Common myeloid progenitor, CD34-positive (primary cell): ENCODE measurements around the gene CLPSL1.

Experiments used
- CTCF ChIA-PET: fragments of 350-600 bp; sonication (Branson Sonifier 250); formaldehyde crosslinking; loops from one replicate; lab custom pipeline; 2021; ENCODE audit warnings: antibody characterized with exemption; lab: Charles Lee
- POLR2A ChIA-PET: fragments of 350-600 bp; sonication (Branson Sonifier 250); formaldehyde crosslinking; loops from one replicate; lab custom pipeline; 2021; ENCODE audit warnings: antibody characterized with exemption; lab: Charles Lee
- DNase-seq, 3 donors: peaks; one replicate each; pipeline versions ENCODE4 v3.0.0 to v3.0.0-alpha.2; 2013
- H3K27ac ChIP-seq, 2 experiments: 1 replicate in 1 of 2; 2 replicates in 1 of 2; pipeline ENCODE4 v1.7.0; 2013; ENCODE audit warnings: inconsistent platforms in 2 of 2, low read length in 2 of 2, mild to moderate bottlenecking in 2 of 2, low read depth in 1 of 2, moderate library complexity in 1 of 2; ENCODE audit not compliant: severe bottlenecking in 2 of 2, insufficient read depth in 1 of 2, poor library complexity in 1 of 2
- H3K27me3 ChIP-seq, 5 experiments: replicated peaks in 2 of 5; 1 replicate in 3 of 5; 2 replicates in 2 of 5; pipeline versions ENCODE4 v1.6.1 to v1.7.0; 2013; ENCODE audit warnings: low read length in 4 of 5, mild to moderate bottlenecking in 2 of 5, moderate library complexity in 2 of 5, inconsistent platforms in 1 of 5; ENCODE audit not compliant: insufficient read depth in 5 of 5, control insufficient read depth in 4 of 5
- H3K36me3 ChIP-seq, 4 experiments: 1 replicate in 2 of 4; 2 replicates in 2 of 4; pipeline versions ENCODE4 v1.6.1 to v1.7.0; 2013; ENCODE audit warnings: low read length in 3 of 4, control low read depth in 1 of 4, mild to moderate bottlenecking in 1 of 4; ENCODE audit not compliant: control insufficient read depth in 4 of 4, insufficient read depth in 4 of 4
- H3K4me1 ChIP-seq, 4 experiments: 1 replicate in 3 of 4; 2 replicates in 1 of 4; pipeline versions ENCODE4 v1.6.1 to v1.7.1; 2013; ENCODE audit warnings: low read length in 3 of 4, mild to moderate bottlenecking in 3 of 4, control low read depth in 1 of 4, inconsistent platforms in 1 of 4, moderate library complexity in 1 of 4; ENCODE audit not compliant: control insufficient read depth in 4 of 4, insufficient read depth in 4 of 4; ENCODE audit errors: control extremely low read depth in 1 of 4
- H3K4me3 ChIP-seq, 7 experiments: 1 replicate in 4 of 7; 2 replicates in 3 of 7; pipeline versions ENCODE4 v1.5.1 to v1.7.0; 2013; ENCODE audit warnings: mild to moderate bottlenecking in 7 of 7, low read length in 6 of 7, moderate library complexity in 6 of 7, inconsistent platforms in 2 of 7, low read depth in 2 of 7, control low read depth in 1 of 7; ENCODE audit not compliant: insufficient read depth in 4 of 7, control insufficient read depth in 1 of 7; ENCODE audit errors: extremely low read depth in 1 of 7
- H3K9me3 ChIP-seq, 5 experiments: 1 replicate in 4 of 5; 2 replicates in 1 of 5; pipeline versions ENCODE4 v1.6.1 to v1.7.1; 2013; ENCODE audit warnings: low read length in 4 of 5, mild to moderate bottlenecking in 2 of 5, inconsistent platforms in 1 of 5, low read depth in 1 of 5, moderate library complexity in 1 of 5; ENCODE audit not compliant: control insufficient read depth in 4 of 5, insufficient read depth in 2 of 5; ENCODE audit errors: control extremely low read depth in 1 of 5
- WGBS: methylation state at CpG from one replicate; pipeline ENCODE4 v1.1.5; 2013; ENCODE audit not compliant: insufficient coverage; 5-methylcytosine and 5-hydroxymethylcytosine counted together

The CLPSL1 gene

DNA sequence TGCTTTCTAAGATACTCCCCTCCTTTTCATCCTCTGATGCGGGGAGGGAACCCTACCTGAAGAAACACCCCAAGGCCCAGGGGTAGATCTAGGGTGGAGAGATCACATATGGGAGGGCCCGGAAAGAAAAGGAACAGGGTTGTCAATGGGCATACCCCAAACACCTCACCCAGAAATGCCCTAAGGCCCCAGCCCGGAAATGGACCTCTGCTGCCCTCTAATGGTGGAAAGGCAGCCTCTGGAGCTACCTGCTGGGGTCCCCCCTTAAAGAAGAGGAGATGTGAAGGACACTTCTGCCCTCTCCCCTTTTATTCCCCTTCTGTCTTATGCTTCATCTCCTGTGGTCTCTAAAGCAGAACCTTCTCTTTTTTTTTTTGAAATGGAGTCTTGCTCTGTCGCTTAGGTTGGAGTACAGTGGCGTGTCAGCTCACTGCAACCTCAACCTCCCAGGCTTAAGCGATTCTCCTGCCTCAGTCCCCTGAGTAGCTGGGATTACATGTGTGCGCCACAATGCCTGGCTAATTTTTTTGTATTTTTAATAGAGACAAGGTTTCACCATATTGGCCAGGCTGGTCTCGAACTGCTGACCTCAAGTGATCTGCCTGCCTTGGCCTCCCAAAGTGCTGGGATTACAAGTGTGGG lies 44.4 kb upstream of the CLPSL1 start:
- DNase-seq: peak; percentile 72 to 83 (median 76)
- Histone ChIP-seq H3K9me3 (no peaks in the 10 kb centered on the region), H3K27ac (no peak overlapping the region), H3K27me3 (no peaks in the 10 kb centered on the region), H3K4me3 (no peak overlapping the region), H3K36me3 (no peaks in the 10 kb centered on the region), H3K4me1 (peaks cover 10 to 51% (median 32%) of the 10 kb centered on the region in 4 experiments)
- ChIA-PET CTCF (interaction anchor here (0.6 to 7.5 kb wide), 35 partner anchors 10 to 440 kb away, joined by 3 to 102 read pairs (median 4); no protein-coding TSS in a partner anchor), POLR2A (interaction anchor here (0.6 to 1.4 kb wide), 2 partner anchors 17 to 152 kb away, joined by 3 to 5 read pairs; no protein-coding TSS in a partner anchor)
- 67% methylated on average over 6 of the region's 8 CpGs for WGBS

DNA sequence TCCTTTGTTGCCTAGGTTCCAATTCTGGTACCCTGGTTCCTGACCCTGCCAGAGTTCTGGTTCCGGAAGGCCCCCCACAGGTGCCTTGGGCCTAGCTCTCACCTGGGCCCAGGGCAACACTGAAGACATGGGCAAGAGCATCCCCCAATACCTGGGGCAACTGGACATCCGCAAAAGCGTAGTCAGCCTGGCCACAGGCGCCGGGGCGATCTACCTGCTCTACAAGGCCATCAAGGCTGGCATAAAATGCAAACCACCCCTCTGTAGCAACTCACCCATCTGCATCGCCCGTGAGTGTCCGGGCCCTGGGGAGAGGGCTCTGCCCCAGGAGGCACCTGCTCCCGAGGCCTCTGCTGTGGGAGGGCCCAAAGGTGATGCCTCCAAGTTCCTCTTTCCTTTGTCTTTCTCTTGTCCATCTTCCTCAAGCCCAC lies 43.8 kb upstream of the CLPSL1 start, which contains the start of gene ARMC12:
ARMC12 (plus strand) TSS at position 51 of the 431 bp plus-strand sequence; CDS start at position 128, 77 bp downstream.
- WGBS: 94% methylated on average over 9 of the region's 10 CpGs
- ChIA-PET POLR2A (interaction anchor here (0.5 to 1.4 kb wide), 3 partner anchors 18 to 208 kb away, joined by 3 to 5 read pairs (median 3); no protein-coding TSS in a partner anchor), CTCF (interaction anchor here (0.6 to 7.5 kb wide), 39 partner anchors 9 to 441 kb away, joined by 3 to 102 read pairs (median 5); no protein-coding TSS in a partner anchor)
- Histone ChIP-seq H3K4me3 (no peak within 1 kb of the TSS), H3K27me3 (no peaks in the 10 kb centered on the region), H3K27ac (no peak within 1 kb of the TSS), H3K36me3 (no peaks in the 10 kb centered on the region), H3K4me1 (peaks cover 10 to 48% (median 32%) of the 10 kb centered on the region in 4 experiments), H3K9me3 (no peaks in the 10 kb centered on the region)
- DNase-seq: no peak

DNA sequence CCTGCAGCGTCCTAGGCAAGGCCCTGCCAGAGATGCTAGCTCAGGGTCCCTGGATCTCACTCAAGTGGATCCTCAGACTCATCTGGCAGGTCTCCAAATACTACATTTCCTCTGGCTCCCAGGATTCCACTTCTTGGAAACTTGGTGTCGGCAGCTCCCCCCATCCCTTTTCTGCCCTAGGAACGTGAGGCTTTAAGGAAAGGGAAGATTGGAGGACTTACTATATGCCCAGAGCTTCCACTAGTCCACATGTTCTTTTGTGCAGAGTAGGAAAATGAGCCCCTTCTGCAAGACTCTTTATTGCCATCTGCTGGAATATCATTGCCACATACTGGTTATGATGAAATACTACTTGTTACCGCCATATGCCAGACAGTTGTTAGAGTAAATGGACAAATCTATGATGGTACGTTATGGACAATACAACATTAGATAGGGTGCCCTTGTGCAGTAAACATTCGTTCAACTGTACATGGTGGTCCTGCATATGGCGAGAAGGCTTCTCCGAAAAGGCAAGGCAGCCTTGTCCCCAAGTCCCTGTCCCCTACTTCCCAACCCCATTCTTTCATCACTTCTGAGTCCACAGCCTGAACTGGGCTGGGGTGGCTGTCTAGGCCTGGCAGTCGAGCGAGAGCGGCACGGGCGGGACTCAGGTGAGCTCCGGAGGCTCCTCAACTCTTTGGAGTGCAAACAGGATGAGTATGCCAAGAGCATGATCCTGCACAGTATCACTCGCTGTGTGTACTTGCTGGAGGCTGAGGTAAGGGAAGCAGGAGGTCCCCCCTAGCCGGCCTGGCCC lies 43.2 kb upstream of the CLPSL1 start:
- no peak overlapping the region for H3K27ac ChIP-seq
- H3K27me3 ChIP-seq: no peaks in the 10 kb centered on the region
- ChIA-PET POLR2A (interaction anchor here (0.5 to 1.4 kb wide), 2 partner anchors 153 to 209 kb away, joined by 3 to 5 read pairs; no protein-coding TSS in a partner anchor), CTCF (interaction anchor here (0.6 to 7.5 kb wide), 34 partner anchors 12 to 442 kb away, joined by 3 to 102 read pairs (median 5); no protein-coding TSS in a partner anchor)
- H3K4me1 ChIP-seq: peaks cover 6 to 42% (median 26%) of the 10 kb centered on the region in 4 experiments
- H3K36me3 ChIP-seq: no peaks in the 10 kb centered on the region
- no peaks in the 10 kb centered on the region for H3K9me3 ChIP-seq
- no peak overlapping the region for H3K4me3 ChIP-seq
- peak; percentile 77 to 89 (median 88) for DNase-seq
- WGBS: 63% methylated on average over 8 of the region's 16 CpGs

DNA sequence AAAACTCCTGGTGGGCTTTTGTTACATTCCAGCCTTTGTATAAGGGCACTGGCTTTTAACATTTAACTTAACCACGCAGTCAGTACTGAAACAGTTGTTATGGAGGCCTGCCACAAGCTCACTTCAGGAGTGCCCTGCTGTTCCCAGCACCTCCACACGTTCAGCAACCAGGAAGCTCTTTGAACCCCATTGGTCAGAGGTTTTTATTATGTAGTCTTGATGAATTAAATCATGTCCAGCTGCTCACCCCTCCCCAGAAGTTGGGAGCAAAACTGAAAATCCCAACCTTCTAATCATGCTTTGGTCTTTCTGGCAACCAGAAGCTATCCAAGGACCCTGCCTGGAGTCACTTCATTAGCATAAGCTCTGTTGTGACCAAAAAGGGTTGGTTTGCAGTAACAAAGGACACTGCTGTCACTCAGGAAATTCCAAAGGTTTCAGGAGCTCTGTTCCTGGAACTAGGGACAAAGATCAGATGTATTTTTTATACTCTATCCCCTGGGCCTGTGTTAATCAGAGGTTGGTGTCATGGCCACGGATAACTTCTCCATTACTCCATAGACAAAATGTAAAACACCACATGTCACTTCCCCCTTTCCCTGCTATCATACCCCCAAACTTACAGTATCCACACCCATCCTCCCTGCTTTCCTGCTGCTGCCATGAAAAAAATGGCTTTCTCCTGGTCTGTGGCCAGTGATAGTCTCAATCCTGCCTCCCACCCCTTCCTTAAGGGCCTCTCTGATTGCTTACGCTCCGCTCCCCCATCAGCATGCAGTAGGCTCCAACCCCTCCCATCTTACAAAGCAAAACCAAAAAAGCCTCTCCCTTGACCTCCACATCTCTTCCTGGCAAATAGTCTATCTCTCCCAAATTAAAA lies 40.9 kb upstream of the CLPSL1 start:
- no peak for DNase-seq
- H3K27ac ChIP-seq: no peak overlapping the region
- POLR2A ChIA-PET: interaction anchor here (0.7 kb wide), 1 partner anchor 265 kb away, joined by 3 read pairs; no protein-coding TSS in a partner anchor
- 96% methylated on average over 2 of the region's 5 CpGs for WGBS
- CTCF ChIA-PET: interaction anchor here (0.7 to 7.5 kb wide), 10 partner anchors 17 to 450 kb away, joined by 3 to 102 read pairs (median 4); no protein-coding TSS in a partner anchor
- no peaks in the 10 kb centered on the region for H3K9me3 ChIP-seq
- no peaks in the 10 kb centered on the region for H3K36me3 ChIP-seq
- peaks cover 2 to 24% (median 12%) of the 10 kb centered on the region in 4 experiments for H3K4me1 ChIP-seq
- H3K4me3 ChIP-seq: no peak overlapping the region
- no peaks in the 10 kb centered on the region for H3K27me3 ChIP-seq

DNA sequence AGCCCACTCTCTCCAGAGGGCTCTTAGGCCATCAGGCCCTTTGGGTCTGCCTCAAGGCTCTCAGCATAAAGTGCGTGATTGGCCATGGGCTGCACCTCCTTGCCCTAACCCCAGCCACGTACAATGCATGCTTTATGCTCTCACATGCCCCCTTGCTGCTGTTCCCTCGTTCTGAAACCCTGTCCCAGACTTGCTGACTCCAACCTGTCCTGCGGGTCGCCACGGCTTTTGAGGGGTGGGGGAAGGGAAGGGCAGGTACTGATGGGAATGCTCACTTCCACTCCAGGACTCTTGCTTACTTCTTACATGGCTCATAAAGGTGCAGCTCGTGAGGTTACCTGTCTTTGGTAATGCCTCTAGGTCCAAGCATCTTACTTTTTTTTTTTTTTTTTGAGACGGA lies 38.0 kb upstream of the CLPSL1 start:
- no peak overlapping the region for H3K4me3 ChIP-seq
- no peak overlapping the region for H3K27ac ChIP-seq
- H3K9me3 ChIP-seq: peaks cover 0 to 4% (median under 1%) of the 10 kb centered on the region in 5 experiments
- no peak for DNase-seq
- 96% methylated on average over 4 of the region's 8 CpGs for WGBS
- H3K27me3 ChIP-seq: no peaks in the 10 kb centered on the region
- POLR2A ChIA-PET: no interaction called here
- H3K36me3 ChIP-seq: no peaks in the 10 kb centered on the region
- CTCF ChIA-PET: no interaction called here
- peaks cover 0 to 6% (median 0%) of the 10 kb centered on the region in 4 experiments for H3K4me1 ChIP-seq

DNA sequence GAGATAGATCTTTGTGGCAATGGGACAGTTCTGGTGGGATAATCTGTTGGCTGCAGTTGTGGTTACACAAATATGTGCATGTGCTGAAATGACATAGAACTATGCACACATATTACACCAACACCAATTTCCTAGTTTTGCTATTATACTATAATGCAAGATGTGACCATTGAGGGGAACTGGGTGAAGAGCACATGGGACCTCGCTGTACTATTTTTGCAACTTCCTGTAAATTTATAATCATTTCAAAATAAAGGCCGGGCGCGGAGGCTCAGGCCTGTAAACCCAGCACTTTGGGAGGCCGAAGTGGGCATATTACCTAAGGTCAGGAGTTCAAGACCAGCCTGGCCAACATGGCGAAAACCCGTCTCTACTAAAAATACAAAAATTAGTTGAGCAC lies 35.3 kb upstream of the CLPSL1 start:
- peaks cover 0 to 8% (median 3%) of the 10 kb centered on the region in 5 experiments for H3K9me3 ChIP-seq
- no peak overlapping the region for H3K27ac ChIP-seq
- H3K4me1 ChIP-seq: peaks cover 0 to under 1% (median 0%) of the 10 kb centered on the region in 4 experiments
- 97% methylated on average over 6 of the region's 7 CpGs for WGBS
- CTCF ChIA-PET: no interaction called here
- H3K4me3 ChIP-seq: no peak overlapping the region
- no peaks in the 10 kb centered on the region for H3K36me3 ChIP-seq
- no peaks in the 10 kb centered on the region for H3K27me3 ChIP-seq
- DNase-seq: no peak
- POLR2A ChIA-PET: no interaction called here
